HG02885 (cell line): Measurements from ENCODE around the gene ABTB2.

Source experiments
- ATAC-seq: cut with Tn5 transposase; IDR thresholded peaks from one replicate; pipeline ENCODE4 v1.9.1; 2021; ENCODE audit warnings: mild to moderate bottlenecking; ENCODE audit not compliant: unreplicated experiment, poor library complexity

The ABTB2 gene

GRCh38 chr11:34143048-34143447 lies 214.8 kb downstream of the ABTB2 start:
- no peak for ATAC-seq

- ATAC-seq: no peak
Measured at GRCh38 chr11:34140149-34140548, 217.7 kb downstream of the ABTB2 start.

- no peak for ATAC-seq
Measured at GRCh38 chr11:34139346-34139745, 218.5 kb downstream of the ABTB2 start.

- ATAC-seq: no peak
Measured at GRCh38 chr11:34136420-34136819, 221.4 kb downstream of the ABTB2 start.

GRCh38 chr11:34135439-34135838 lies 222.4 kb downstream of the ABTB2 start:
- ATAC-seq: peak; percentile 61

GRCh38 chr11:34134765-34135164 lies 223.0 kb downstream of the ABTB2 start:
- peak; percentile 77 for ATAC-seq

GRCh38 chr11:34132261-34132965 lies 225.4 kb downstream of the ABTB2 start:
- no peak for ATAC-seq

- ATAC-seq: no peak
Measured at GRCh38 chr11:34128824-34129223, 229.0 kb downstream of the ABTB2 start.

GRCh38 chr11:34126959-34127848 lies 230.6 kb downstream of the ABTB2 start:
- ATAC-seq: no peak

GRCh38 chr11:34124885-34125668 lies 232.7 kb downstream of the ABTB2 start:
- no peak for ATAC-seq

GRCh38 chr11:34120651-34121050 lies 237.2 kb downstream of the ABTB2 start:
- no peak for ATAC-seq

GRCh38 chr11:34114471-34114870 lies 243.3 kb downstream of the ABTB2 start:
- no peak for ATAC-seq

- ATAC-seq: no peak
Measured at GRCh38 chr11:34114014-34114413, 243.8 kb downstream of the ABTB2 start.

GRCh38 chr11:34111722-34112270 lies 246.0 kb downstream of the ABTB2 start:
- ATAC-seq: no peak

GRCh38 chr11:34105957-34106504 lies 251.8 kb downstream of the ABTB2 start:
- ATAC-seq: no peak

GRCh38 chr11:34105079-34105956 lies 252.5 kb downstream of the ABTB2 start, which contains the start of gene NAT10:
Gene NAT10 (plus strand): TSS chr11:34105629. CDS start chr11:34108226, 2,597 bp downstream.
- ATAC-seq: peak; percentile 90

GRCh38 chr11:34104680-34105078 lies 253.1 kb downstream of the ABTB2 start:
- ATAC-seq: no peak
